Measurements from ENCODE around the gene USP9X.
"Not testable (repeated sequence)": the region's sequence is repeated elsewhere in the genome, so short reads cannot be mapped to it uniquely, and the experiment has no call there.

The USP9X gene

GRCh38 chrX:41275661-41276609 lies 190.7 kb downstream of the USP9X start:
- H3K27me3 ChIP-seq = no peaks in the 10 kb centered on the region
- TF ChIP-seq CTCF (IDR thresholded peaks at IDR 0.05) = peak; percentile 43
- no peaks in the 10 kb centered on the region for H3K9me3 ChIP-seq
- peaks cover 10 to 12% of the 10 kb centered on the region in 2 experiments for H3K4me1 ChIP-seq (ENCODE audit: control insufficient read depth in 1 of 2, insufficient read depth in 1 of 2, low read depth in 1 of 2, low read length in 1 of 2)
- peak overlapping the region; percentile 45 for H3K27ac ChIP-seq
- peak overlapping the region; percentile 62 to 67 for H3K4me3 ChIP-seq (ENCODE audit: low read depth in 1 of 2, low read length in 1 of 2)
- no peaks in the 10 kb centered on the region for H3K36me3 ChIP-seq

GRCh38 chrX:41276661-41277506 lies 191.6 kb downstream of the USP9X start:
- peaks cover 10 to 12% of the 10 kb centered on the region in 2 experiments for H3K4me1 ChIP-seq (ENCODE audit: control insufficient read depth in 1 of 2, insufficient read depth in 1 of 2, low read depth in 1 of 2, low read length in 1 of 2)
- no peak for TF ChIP-seq CTCF (IDR thresholded peaks at IDR 0.05)
- no peaks in the 10 kb centered on the region for H3K27me3 ChIP-seq
- peak overlapping the region; percentile 45 for H3K27ac ChIP-seq
- no peaks in the 10 kb centered on the region for H3K9me3 ChIP-seq
- peak overlapping the region; percentile 62 to 67 for H3K4me3 ChIP-seq (ENCODE audit: low read depth in 1 of 2, low read length in 1 of 2)
- H3K36me3 ChIP-seq = no peaks in the 10 kb centered on the region

GRCh38 chrX:41282307-41282706 lies 197.1 kb downstream of the USP9X start:
- not testable (repeated sequence) for H3K36me3 ChIP-seq

GRCh38 chrX:41285928-41286327 lies 200.7 kb downstream of the USP9X start:
- H3K27me3 ChIP-seq; H3K36me3 ChIP-seq; H3K27ac ChIP-seq; H3K9me3 ChIP-seq; H3K4me1 ChIP-seq (ENCODE audit: control insufficient read depth in 1 of 2, insufficient read depth in 1 of 2, low read depth in 1 of 2, low read length in 1 of 2); H3K4me3 ChIP-seq (ENCODE audit: low read depth in 1 of 2, low read length in 1 of 2): not testable (repeated sequence)

More at GRCh38 chrX:41282307-41282706, 197.1 kb downstream of the USP9X start:
- not testable (repeated sequence) for H3K9me3 ChIP-seq; H3K27me3 ChIP-seq; H3K27ac ChIP-seq; H3K4me1 ChIP-seq (ENCODE audit: control insufficient read depth in 1 of 2, insufficient read depth in 1 of 2, low read depth in 1 of 2, low read length in 1 of 2); H3K4me3 ChIP-seq (ENCODE audit: low read depth in 1 of 2, low read length in 1 of 2)

Data from neutrophil (primary cell).